ENCODE results near the gene LGI1. TPM values are rescaled to one million over a fixed set of nuclear protein-coding genes. Genes with fewer than 3 reads are reported as not detected.
A peak's percentile ranks its signal among the peaks of the same experiment; 100 is the strongest.

LGI1 gene
- total RNA-seq, 1 donor from 2014 or later: not detected

- no peak for DNase-seq (ENCODE audit: low read depth)
- no peak for TF ChIP-seq CTCF (IDR thresholded peaks at IDR 0.05; ENCODE audit: insufficient read depth, low read length, poor library complexity, severe bottlenecking)
- H3K4me3 ChIP-seq (ENCODE audit: low read depth, low read length): no peak overlapping the region
- no peaks in the 10 kb centered on the region for H3K27me3 ChIP-seq (ENCODE audit: control insufficient read depth, insufficient read depth, low read length)
- H3K36me3 ChIP-seq (ENCODE audit: control insufficient read depth, insufficient read depth, low read length): no peaks in the 10 kb centered on the region
Observed at GRCh38 chr10:93742633-93743349, 14.9 kb upstream of the LGI1 start.

- no peak for DNase-seq (ENCODE audit: low read depth)
- Histone ChIP-seq H3K4me3 (ENCODE audit: low read depth, low read length) (no peak overlapping the region), H3K36me3 (ENCODE audit: control insufficient read depth, insufficient read depth, low read length) (no peaks in the 10 kb centered on the region), H3K27me3 (ENCODE audit: control insufficient read depth, insufficient read depth, low read length) (no peaks in the 10 kb centered on the region)
- peak; percentile 20 for TF ChIP-seq CTCF (IDR thresholded peaks at IDR 0.05; ENCODE audit: insufficient read depth, low read length, poor library complexity, severe bottlenecking)
Observed at GRCh38 chr10:93745408-93746065, 12.2 kb upstream of the LGI1 start.

- no peaks in the 10 kb centered on the region for H3K36me3 ChIP-seq (ENCODE audit: control insufficient read depth, insufficient read depth, low read length)
- peak; percentile 94 for DNase-seq (ENCODE audit: low read depth)
- TF ChIP-seq CTCF (IDR thresholded peaks at IDR 0.05; ENCODE audit: insufficient read depth, low read length, poor library complexity, severe bottlenecking): peak; percentile 47
- H3K4me3 ChIP-seq (ENCODE audit: low read depth, low read length): no peak overlapping the region
- no peaks in the 10 kb centered on the region for H3K27me3 ChIP-seq (ENCODE audit: control insufficient read depth, insufficient read depth, low read length)
Observed at GRCh38 chr10:93746844-93747284, 10.9 kb upstream of the LGI1 start.

DNA sequence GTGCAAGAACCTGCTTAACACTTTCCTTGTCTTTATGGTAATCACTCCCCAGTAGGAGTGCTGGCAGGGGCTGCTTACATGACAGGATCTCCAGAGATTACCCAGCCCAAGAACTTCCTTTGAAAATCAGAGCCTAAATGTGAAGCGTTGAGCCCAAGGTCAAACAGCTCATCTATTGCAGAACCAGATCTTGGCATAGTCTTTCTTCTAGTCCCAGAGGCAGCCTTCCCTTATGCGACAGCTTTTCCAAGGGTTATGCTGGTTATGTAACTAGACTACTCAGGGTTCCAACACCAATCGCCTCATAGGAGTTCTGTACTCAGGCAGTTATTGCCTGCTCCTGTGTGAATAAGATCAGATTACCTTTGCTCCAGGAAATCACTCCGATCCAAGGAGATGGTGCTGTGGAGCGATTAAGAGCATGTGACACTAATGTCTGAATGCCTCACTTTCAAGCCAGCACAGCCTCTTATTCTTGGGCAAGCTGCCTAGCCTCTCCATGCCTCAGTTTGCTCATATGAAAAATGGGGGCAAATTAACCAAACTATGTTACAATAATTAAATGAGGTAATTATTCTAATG, 8.4 kb upstream of the LGI1 start:
- no peaks in the 10 kb centered on the region for H3K27me3 ChIP-seq (ENCODE audit: control insufficient read depth, insufficient read depth, low read length)
- H3K4me3 ChIP-seq (ENCODE audit: low read depth, low read length): no peak overlapping the region
- peak; percentile 12 for DNase-seq (ENCODE audit: low read depth)
- TF ChIP-seq CTCF (IDR thresholded peaks at IDR 0.05; ENCODE audit: insufficient read depth, low read length, poor library complexity, severe bottlenecking): no peak
- no peaks in the 10 kb centered on the region for H3K36me3 ChIP-seq (ENCODE audit: control insufficient read depth, insufficient read depth, low read length)

GRCh38 chr10:93751124-93751523, 6.6 kb upstream of the LGI1 start:
- Histone ChIP-seq H3K4me3 (ENCODE audit: low read depth, low read length) (no peak overlapping the region), H3K27me3 (ENCODE audit: control insufficient read depth, insufficient read depth, low read length) (no peaks in the 10 kb centered on the region), H3K36me3 (ENCODE audit: control insufficient read depth, insufficient read depth, low read length) (no peaks in the 10 kb centered on the region)
- DNase-seq (ENCODE audit: low read depth): no peak
- no peak for TF ChIP-seq CTCF (IDR thresholded peaks at IDR 0.05; ENCODE audit: insufficient read depth, low read length, poor library complexity, severe bottlenecking)

Measured in kidney epithelial cell (primary cell).